HEK293T (cell line): Measurements from ENCODE around the gene ZNF594.
"Not testable (repeated sequence)": the region's sequence is repeated elsewhere in the genome, so short reads cannot be mapped to it uniquely, and the experiment has no call there.

Experiments used
- ARNT ChIP-seq: fragments of 450-650 bp; IDR thresholded peaks from 2 replicates; pipeline ENCODE4 v1.6.1; 2017; ENCODE audit warnings: mild to moderate bottlenecking
- BHLHE40 ChIP-seq: fragments of 450-650 bp; IDR thresholded peaks from 2 replicates; pipeline ENCODE4 v1.6.1; 2016; ENCODE audit warnings: mild to moderate bottlenecking, moderate library complexity, borderline replicate concordance
- CTBP1 ChIP-seq: fragments of 450-650 bp; IDR thresholded peaks from 2 replicates; pipeline ENCODE4 v1.6.1; 2016; ENCODE audit warnings: borderline replicate concordance
- FOXA1 ChIP-seq: fragments of 450-650 bp; IDR thresholded peaks from 2 replicates; pipeline ENCODE4 v1.6.1; 2016; ENCODE audit warnings: mild to moderate bottlenecking
- HDGF ChIP-seq: fragments of 450-650 bp; IDR thresholded peaks from 2 replicates; pipeline ENCODE4 v1.6.1; 2017; ENCODE audit warnings: antibody characterized with exemption, borderline replicate concordance
- LEF1 ChIP-seq: fragments of 450-650 bp; IDR thresholded peaks from 2 replicates; pipeline ENCODE4 v1.6.1; 2017; ENCODE audit warnings: mild to moderate bottlenecking, borderline replicate concordance
- SUZ12 ChIP-seq: fragments of 450-650 bp; IDR thresholded peaks from 2 replicates; pipeline ENCODE4 v1.6.1; 2016; ENCODE audit warnings: mild to moderate bottlenecking
- TARDBP ChIP-seq: fragments of 450-650 bp; IDR thresholded peaks from 2 replicates; pipeline ENCODE4 v1.6.1; 2016
- ZNF384 ChIP-seq: fragments of 450-650 bp; IDR thresholded peaks from 2 replicates; pipeline ENCODE4 v1.6.1; 2016
- TF ChIP-seq, protein P1 (sequence below): fragments of 450-650 bp; IDR thresholded peaks from 2 replicates; pipeline ENCODE4 v1.6.1; 2016

- TF ChIP-seq ARNT, ZNF384, SUZ12, TARDBP, FOXA1, LEF1, CTBP1, BHLHE40, HDGF: not testable (repeated sequence)
- TF ChIP-seq, protein P1, sequence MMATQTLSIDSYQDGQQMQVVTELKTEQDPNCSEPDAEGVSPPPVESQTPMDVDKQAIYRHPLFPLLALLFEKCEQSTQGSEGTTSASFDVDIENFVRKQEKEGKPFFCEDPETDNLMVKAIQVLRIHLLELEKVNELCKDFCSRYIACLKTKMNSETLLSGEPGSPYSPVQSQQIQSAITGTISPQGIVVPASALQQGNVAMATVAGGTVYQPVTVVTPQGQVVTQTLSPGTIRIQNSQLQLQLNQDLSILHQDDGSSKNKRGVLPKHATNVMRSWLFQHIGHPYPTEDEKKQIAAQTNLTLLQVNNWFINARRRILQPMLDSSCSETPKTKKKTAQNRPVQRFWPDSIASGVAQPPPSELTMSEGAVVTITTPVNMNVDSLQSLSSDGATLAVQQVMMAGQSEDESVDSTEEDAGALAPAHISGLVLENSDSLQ = not testable (repeated sequence)
Measured at GRCh38 chr17:5146122-5146521, 45.5 kb downstream of the ZNF594 start.
